GM18519 (cell line): ENCODE measurements around the gene GINS2.

Source experiments
- ATAC-seq: cut with Tn5 transposase; IDR thresholded peaks from one replicate; pipeline ENCODE4 v1.9.1; 2021; ENCODE audit warnings: mild to moderate bottlenecking, moderate library complexity; ENCODE audit not compliant: unreplicated experiment, low FRiP score

Gene GINS2

GRCh38 chr16:85690469-85691064, 1.8 kb upstream of the GINS2 start:
- no peak for ATAC-seq

GRCh38 chr16:85689950-85690320, 1.2 kb upstream of the GINS2 start:
- ATAC-seq, result no peak

DNA sequence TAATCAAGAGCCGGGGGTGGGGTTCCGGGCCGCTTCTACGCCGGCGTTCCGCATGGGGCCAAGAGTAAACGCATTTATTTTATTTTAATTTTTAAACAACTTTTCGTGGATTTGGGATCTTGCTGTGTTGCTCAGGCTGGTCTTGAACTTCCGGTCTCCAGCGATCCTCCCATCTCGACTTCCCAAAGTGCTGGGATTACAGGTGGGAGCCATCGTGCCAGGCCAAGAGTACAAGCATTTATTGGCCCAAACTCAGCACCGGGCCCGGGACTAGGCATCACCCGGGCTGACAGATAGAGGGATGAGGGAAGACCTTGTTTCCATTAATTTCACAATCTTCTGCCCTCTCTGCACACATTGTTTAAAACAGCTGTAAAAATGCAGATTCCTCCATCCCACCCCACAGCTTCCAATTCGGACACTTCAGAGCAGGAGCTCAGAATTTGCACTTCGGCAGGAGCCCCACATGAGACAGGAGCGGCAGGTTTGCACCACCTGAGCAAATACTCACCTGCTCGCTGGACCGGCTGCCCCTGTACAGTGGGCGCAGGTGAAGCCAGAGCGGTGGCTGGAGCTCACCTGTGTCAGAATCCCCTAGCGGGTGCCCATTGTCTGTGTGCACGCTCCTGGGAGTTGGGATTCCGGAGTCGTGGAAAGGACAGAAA, 663 bp upstream of the GINS2 start:
- no peak for ATAC-seq

GRCh38 chr16:85687651-85688471, 893 bp downstream of the GINS2 start:
- ATAC-seq, result no peak

DNA sequence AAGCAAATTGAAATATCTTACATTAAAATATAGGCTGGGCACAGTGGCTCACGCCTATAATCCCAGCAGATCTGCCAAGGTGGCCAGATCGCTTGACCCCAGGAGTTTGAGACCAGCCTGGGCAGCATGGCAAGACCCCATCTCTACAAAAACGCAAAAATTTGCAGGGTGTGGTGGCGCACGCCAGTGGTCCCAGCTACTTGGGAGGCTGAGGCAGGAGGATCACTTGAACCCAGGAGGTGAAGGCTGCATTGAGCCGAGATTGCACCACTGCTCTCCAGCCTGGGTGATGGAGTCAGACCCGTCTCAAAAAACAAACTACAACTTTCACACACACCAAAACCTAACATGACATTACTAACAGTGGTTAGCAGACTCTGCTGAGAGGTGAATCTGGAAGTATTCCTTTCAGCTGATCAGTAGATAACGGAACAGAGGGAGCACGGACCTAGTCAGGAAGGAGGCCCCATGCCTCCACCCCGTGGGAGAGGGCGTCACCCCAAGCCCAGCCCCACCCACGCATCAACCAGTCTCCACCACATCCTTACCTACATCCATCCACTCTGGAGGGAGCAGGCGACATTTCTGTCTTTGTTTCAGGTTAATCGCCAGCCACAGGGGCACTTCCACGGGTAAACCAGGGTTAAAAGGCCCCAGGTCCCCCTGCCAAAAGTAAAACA, 1.7 kb downstream of the GINS2 start:
- ATAC-seq, result no peak

DNA sequence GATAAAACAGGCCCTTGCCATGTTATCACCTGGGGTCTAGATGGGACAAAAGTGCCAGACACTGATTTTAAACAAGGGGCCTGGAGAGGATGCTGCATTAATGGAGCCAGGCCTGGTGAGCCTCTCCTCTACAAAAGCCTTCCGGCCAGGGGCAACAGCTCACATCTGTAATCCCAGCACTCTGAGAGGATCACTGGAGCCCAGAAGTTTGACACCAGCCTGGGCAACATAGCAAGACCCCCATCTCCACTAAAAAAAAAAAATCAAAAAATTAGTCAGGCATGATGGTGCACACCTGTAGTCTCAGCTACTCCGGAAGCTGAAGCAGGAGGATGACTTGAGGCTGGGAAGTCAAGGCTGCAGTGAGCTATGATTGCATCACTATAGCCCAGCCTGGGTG, 3.5 kb downstream of the GINS2 start:
- no peak for ATAC-seq

DNA sequence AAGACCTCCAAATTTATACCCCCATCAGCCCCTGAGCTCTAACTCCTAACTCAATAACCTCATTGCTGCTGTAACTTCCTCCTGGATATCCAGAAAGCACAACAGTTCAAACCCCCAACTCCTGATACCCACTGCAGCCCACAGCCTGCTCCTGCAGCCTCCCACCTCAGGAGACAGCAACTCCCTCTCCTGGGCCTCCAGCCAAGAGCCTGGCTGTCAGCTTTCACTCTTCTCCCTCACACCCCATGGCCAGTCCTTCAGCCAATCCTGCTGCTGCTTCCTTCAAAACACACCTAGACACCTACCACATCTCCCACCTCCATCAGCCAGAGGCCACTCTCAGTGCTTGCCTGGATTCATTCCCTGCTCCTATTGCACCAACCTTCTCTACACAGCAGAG, 5.4 kb downstream of the GINS2 start:
- no peak for ATAC-seq

- ATAC-seq, result no peak
Measured at GRCh38 chr16:85682516-85682915, 6.2 kb downstream of the GINS2 start.

GRCh38 chr16:85681255-85681654, 7.5 kb downstream of the GINS2 start:
- no peak for ATAC-seq

GRCh38 chr16:85680352-85680944, 8.3 kb downstream of the GINS2 start:
- no peak for ATAC-seq

DNA sequence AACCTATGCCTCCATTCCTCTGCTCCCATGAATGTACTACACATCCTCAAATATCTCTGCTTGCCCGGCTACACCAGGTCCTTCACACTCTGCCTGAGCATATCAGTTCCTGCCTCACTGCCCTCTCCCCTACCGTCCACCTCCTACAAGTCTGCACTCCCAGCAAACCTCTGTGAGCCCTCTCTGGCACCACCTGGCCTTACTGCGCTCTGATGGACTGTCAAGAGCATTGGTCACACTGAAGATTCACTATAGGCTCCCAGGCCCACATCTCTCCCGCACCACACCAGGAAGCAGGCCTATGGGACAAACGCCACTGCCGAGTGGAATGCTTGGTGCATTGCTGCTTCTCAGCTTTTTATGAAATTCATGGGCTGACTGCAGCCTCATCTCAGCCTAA, 8.9 kb downstream of the GINS2 start:
- ATAC-seq, result no peak

DNA sequence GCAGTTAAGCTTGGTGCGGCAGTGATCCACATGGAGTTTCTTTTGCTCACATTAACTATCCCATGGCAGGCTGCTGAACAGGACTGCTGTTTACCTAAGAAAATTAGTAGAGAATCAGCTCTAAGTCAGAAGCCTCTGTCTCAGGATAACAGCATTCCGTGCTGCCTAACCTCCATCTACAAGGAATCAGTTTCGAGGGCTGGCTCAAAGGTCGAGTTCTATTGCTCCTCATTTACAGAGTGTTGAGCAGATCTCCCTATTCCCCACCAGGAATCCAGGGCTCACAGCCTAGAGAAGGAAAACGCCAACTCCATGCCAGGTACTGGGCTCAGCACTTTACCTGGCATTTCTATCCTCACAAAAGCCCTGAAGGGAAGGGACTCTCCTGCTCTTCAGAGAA, 9.9 kb downstream of the GINS2 start:
- ATAC-seq, result no peak

DNA sequence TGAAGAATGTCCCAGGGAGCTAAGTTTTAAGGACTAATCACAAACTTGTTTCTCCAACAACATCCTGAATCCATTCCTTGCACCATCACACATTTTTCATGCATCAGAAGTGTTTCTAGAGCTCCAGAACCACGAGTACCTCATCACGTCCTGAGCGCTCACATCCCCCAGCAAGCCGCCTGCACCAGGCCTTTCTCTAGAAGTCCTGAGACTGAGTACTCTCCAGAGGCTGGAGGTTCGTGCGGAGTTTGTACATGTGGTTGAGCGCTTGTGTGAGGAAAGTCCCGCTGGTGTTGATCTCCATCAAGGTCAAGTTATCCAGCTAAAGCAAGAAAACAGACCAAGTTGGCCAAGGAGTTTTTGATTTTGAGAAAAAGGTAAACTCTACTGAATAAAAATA, 10.7 kb downstream of the GINS2 start:
- ATAC-seq, result no peak

GRCh38 chr16:85677383-85677967, 11.3 kb downstream of the GINS2 start:
- ATAC-seq, result no peak

DNA sequence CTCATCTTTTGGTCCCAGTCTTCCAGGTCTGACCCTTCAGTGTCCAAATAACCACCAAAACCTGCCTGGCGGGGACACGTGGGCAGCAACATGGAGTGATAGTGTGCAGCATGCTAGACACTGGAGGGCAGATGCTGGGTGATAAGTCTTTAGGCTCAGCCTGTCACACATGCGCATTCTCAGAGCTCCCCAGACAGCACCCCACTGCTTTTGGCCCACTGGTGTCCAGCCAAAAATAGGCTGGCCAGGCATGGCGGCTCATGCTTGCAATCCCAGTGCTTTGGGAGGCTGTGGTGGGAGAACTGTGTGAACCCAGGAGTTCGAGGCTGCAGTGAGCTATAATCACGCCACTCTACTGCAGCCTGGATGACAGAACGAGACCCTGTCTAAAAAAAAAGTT, 12.3 kb downstream of the GINS2 start:
- ATAC-seq, result no peak

DNA sequence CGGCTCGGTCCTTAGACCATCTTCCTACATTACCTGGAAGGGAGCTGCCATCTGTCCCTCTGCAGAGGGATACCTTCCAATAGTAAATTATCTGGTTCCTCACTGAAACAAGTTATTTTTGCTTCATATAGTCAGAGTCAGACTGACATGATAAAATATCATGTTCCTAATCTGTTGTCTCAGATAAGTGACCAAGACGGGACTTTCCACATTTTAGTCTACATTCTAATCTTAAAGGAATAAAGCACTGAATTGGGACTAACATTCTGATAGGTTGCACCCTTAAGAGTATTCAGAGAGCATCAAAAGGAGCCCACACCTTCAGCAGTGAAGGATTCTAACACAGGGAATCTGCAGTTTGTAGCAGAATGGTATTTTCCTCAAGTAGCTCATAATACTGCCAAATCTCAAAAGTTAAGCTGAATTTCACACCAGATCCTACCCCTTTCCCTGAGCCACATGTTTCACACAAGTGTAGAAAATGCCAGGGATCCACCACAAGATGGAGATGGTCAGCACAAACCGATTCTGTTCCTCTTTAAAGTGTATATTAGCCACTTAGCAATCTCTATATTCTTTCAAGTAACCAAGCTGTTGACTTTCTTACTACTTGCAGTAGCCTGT, 13.4 kb downstream of the GINS2 start:
- no peak for ATAC-seq

- no peak for ATAC-seq
Measured at GRCh38 chr16:85674828-85675227, 13.9 kb downstream of the GINS2 start.

DNA sequence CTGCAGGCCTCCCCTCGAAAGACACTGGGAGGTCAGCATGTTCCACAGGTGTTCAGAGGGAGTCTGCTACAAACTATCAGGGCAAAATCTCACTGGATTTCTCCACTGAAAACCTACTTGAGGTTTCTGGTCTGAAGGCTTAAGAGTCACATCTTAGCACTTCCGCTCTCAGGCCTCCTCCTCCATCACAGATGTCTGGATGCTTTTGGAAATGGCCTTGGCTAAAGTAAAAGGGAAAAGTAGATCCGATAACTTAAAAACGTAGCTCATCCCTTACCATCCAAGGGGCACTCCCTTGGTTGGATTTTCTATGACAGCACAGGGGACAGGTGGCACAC, 14.4 kb downstream of the GINS2 start:
- ATAC-seq, result no peak

DNA sequence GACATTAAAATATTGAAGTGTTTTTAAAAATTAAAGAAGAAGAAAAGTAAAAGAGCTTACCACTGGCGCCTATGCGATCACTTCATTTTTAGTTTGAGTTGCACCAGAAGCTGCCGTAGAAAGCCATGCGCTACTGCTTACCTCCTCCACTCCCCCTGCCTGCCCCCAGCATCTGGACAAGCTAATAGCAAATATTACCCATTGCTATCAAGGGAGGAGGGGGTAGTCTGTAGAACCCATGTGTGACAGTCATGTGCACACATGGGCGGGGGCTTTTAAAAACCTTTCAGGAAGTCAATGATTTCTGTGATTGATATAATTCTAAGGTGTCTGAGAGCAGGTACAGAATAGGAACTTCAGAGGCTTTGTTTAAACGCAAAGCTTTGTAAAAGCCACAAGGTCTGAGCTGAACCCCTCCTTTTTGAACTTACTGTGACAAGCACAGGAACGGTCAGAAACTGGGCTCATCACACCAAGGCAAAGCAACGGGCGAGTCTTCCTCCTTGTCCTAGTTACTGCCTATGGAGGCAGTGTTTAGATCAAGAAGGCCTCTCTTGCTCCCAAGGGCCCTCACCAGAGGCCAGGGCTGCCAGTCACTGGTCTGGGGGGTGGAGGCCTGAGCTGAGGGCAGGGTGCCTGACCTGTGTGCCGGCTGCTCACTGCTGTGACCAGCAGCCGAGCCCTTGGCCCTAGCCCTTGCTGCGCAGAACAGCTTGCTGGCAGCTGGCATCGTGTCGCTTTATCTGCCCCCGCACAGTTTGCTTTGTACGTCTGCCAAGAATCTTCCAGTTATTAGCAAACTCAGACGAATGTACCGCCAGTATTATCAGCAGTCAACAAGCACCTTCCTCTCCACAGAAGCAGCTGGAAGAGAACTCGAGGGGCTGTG, 15.0 kb downstream of the GINS2 start:
- ATAC-seq, result no peak
